B cell (primary cell): Measurements from ENCODE around the gene ZCCHC24.

Experiments used
- CTCF ChIP-seq: fragments of 200-600 bp; IDR thresholded peaks from one replicate; pipeline ENCODE4 v1.8.0; 2022; ENCODE audit warnings: antibody characterized with exemption, mild to moderate bottlenecking
- EZH2 ChIP-seq: IDR thresholded peaks from 2 replicates; pipeline ENCODE4 v1.6.1; 2012; ENCODE audit warnings: borderline replicate concordance, low read depth, mild to moderate bottlenecking, moderate library complexity, low read length; ENCODE audit not compliant: insufficient read depth, poor library complexity, severe bottlenecking

GRCh38 chr10:79376751-79377556 is 68.5 kb downstream of the ZCCHC24 start:
- no peak for TF ChIP-seq CTCF
- no peak for TF ChIP-seq EZH2
